Sigmoid colon (tissue), 7 donors: ENCODE results near the gene AP2S1. TPM values are rescaled to one million over a fixed set of nuclear protein-coding genes. Genes with fewer than 3 reads are reported as not detected.
A peak's percentile ranks its signal among the peaks of the same experiment; 100 is the strongest.

ENCODE experiments used
- DNase-seq: peaks from one replicate; pipeline ENCODE4 v3.0.0-alpha.2; 2019
- H3K27ac ChIP-seq, 4 donors: fragments of 200-600 bp; sonication (generic); one replicate each; pipeline ENCODE4 v1.5.1; 2016 to 2019; ENCODE audit warnings: mild to moderate bottlenecking in 1 of 4
- H3K27me3 ChIP-seq, 3 donors: fragments of 200-600 bp; sonication (generic); one replicate each; pipeline ENCODE4 v1.5.1; 2019; ENCODE audit warnings: mild to moderate bottlenecking in 1 of 3
- H3K36me3 ChIP-seq, 4 donors: fragments of 200-600 bp; sonication (generic); one replicate each; pipeline ENCODE4 v1.5.1; 2016 to 2019
- H3K4me1 ChIP-seq, 4 donors: fragments of 200-600 bp; sonication (generic); one replicate each; pipeline ENCODE4 v1.5.1; 2017 to 2019
- H3K4me3 ChIP-seq, 4 donors: fragments of 200-600 bp; sonication (generic); one replicate each; pipeline ENCODE4 v1.5.1; 2017 to 2019; ENCODE audit warnings: mild to moderate bottlenecking in 2 of 4, moderate library complexity in 1 of 4
- H3K9me3 ChIP-seq, 4 donors: fragments of 200-600 bp in 3 of 4; sonication (generic) in 3 of 4; one replicate each; pipeline versions ENCODE4 v1.5.1 to v1.6.1; 2013 to 2019
- CTCF ChIP-seq, 4 experiments: fragments of 450-650 bp in 3 of 4; fragments of 200-600 bp in 1 of 4; IDR thresholded peaks; one replicate each; pipeline ENCODE4 v1.5.1; 2016 to 2019; ENCODE audit warnings: antibody characterized with exemption in 4 of 4, mild to moderate bottlenecking in 3 of 4, moderate library complexity in 2 of 4
- EP300 ChIP-seq, 4 donors: sonication (generic); formaldehyde crosslinking; IDR thresholded peaks; one replicate each; pipeline ENCODE4 v1.6.1; 2017; ENCODE audit warnings: antibody characterized with exemption in 4 of 4
- POLR2A ChIP-seq, 2 donors: fragments of 450-650 bp; IDR thresholded peaks; one replicate each; pipeline ENCODE4 v1.6.1; 2016; ENCODE audit warnings: antibody characterized with exemption in 2 of 2, mild to moderate bottlenecking in 2 of 2, moderate library complexity in 2 of 2
- POLR2AphosphoS5 ChIP-seq, 4 donors: sonication (generic); formaldehyde crosslinking; IDR thresholded peaks; one replicate each; pipeline ENCODE4 v1.6.1; 2017; ENCODE audit warnings: antibody characterized with exemption in 4 of 4
- WGBS, 2 donors: extraction: QIAGEN DNeasy Blood & Tissue Kit; methylation state at CpG; one replicate each; pipeline ENCODE4 v1.1.7; 2013; 5-methylcytosine and 5-hydroxymethylcytosine counted together
- intact Hi-C: fragments of 100-400 bp; cut with DNase I; formaldehyde crosslinking; loops from one replicate; pipeline ENCODE4 v1.15.1; 2023
- polyA plus RNA-seq, 3 donors: library from polyadenylated mRNA; stranded (reverse); fragments of 200-250 nt; gene quantifications; one replicate each; pipeline ENCODE4 v1.2.3, GENCODE V29; 2013
- small RNA-seq, 3 donors: library from RNA; depleted of rRNA; stranded (forward); fragments of <200 nt; gene quantifications; one replicate each; pipeline ENCODE3, GENCODE V24; 2016
- total RNA-seq, 4 donors: library from RNA; depleted of rRNA; stranded (reverse); fragments of >200 nt; gene quantifications; one replicate each; pipeline ENCODE4 v1.1.0, GENCODE V29; 2016
- donor health status: healthy with polysubstance abuse.
- donor health status: Bipolar disorder and iron deficiency.
- donor health status: healthy.

Gene AP2S1
- total and polyA plus RNA-seq, 7 donors, result 52.4 to 167 (median 84.3) TPM

- intact Hi-C loops, result loop anchor here (10.0 kb wide), 1 partner anchor 45 kb away; no protein-coding TSS in a partner anchor
- DNase-seq, result no peak
- no peak for TF ChIP-seq CTCF (IDR thresholded peaks at IDR 0.05)
- no peak for TF ChIP-seq EP300 (IDR thresholded peaks at IDR 0.05)
- TF ChIP-seq POLR2A (IDR thresholded peaks at IDR 0.05), result no peak
- TF ChIP-seq POLR2AphosphoS5 (IDR thresholded peaks at IDR 0.05), result no peak
- Histone ChIP-seq H3K4me1 (peaks cover 0 to 46% (median 26%) of the 10 kb centered on the region in 4 donors), H3K36me3 (no peaks in the 10 kb centered on the region), H3K27ac (no peak overlapping the region), H3K9me3 (no peaks in the 10 kb centered on the region), H3K4me3 (no peak overlapping the region), H3K27me3 (no peaks in the 10 kb centered on the region)
- WGBS, 2 donors, result 92 to 94% methylated on average over 8 of the region's 8 CpGs
Measured at GRCh38 chr19:46789371-46789770, 61.3 kb downstream of the AP2S1 start.

- 71 to 75% methylated on average over 9 of the region's 9 CpGs for WGBS, 2 donors
- no peaks in the 10 kb centered on the region for H3K27me3 ChIP-seq
- H3K27ac ChIP-seq, result peak overlapping the region in 1 of 4 donors; percentile 39
- no peaks in the 10 kb centered on the region for H3K9me3 ChIP-seq
- intact Hi-C loops, result loop anchor here (10.0 kb wide), 1 partner anchor 46 kb away; no protein-coding TSS in a partner anchor
- TF ChIP-seq POLR2A (IDR thresholded peaks at IDR 0.05) (no peak), POLR2AphosphoS5 (IDR thresholded peaks at IDR 0.05) (no peak), CTCF (IDR thresholded peaks at IDR 0.05) (no peak), EP300 (IDR thresholded peaks at IDR 0.05) (no peak)
- H3K36me3 ChIP-seq, result no peaks in the 10 kb centered on the region
- peaks cover 0 to 50% (median 30%) of the 10 kb centered on the region in 4 donors for H3K4me1 ChIP-seq
- H3K4me3 ChIP-seq, result peak overlapping the region in 3 of 4 donors; percentile 58 to 65 (median 60)
- DNase-seq, result no peak
Measured at GRCh38 chr19:46788968-46789338, 61.7 kb downstream of the AP2S1 start.

- H3K4me1 ChIP-seq, result peaks cover 0 to 50% (median 33%) of the 10 kb centered on the region in 4 donors
Measured at GRCh38 chr19:46788262-46788967, 62.2 kb downstream of the AP2S1 start, which contains the start of gene SLC1A5. Gene SLC1A5, minus strand, starts transcription at chr19:46788594. Its CDS starts 629 bp downstream, at chr19:46787965.

More at GRCh38 chr19:46788262-46788967, 62.2 kb downstream of the AP2S1 start, which contains the start of gene SLC1A5:
- DNase-seq, result peak; percentile 98
- no peaks in the 10 kb centered on the region for H3K9me3 ChIP-seq
- peak within 1 kb of the TSS; percentile 77 to 82 (median 80) for H3K27ac ChIP-seq
- H3K4me3 ChIP-seq, result peak within 1 kb of the TSS; percentile 46 to 65 (median 59)
- H3K36me3 ChIP-seq, result no peaks in the 10 kb centered on the region
- peak; percentile 93 to 98 (median 97) for TF ChIP-seq POLR2AphosphoS5 (IDR thresholded peaks at IDR 0.05)
- peak; percentile 83 to 94 for TF ChIP-seq POLR2A (IDR thresholded peaks at IDR 0.05)
- no peak for TF ChIP-seq CTCF (IDR thresholded peaks at IDR 0.05)
- intact Hi-C loops, result loop anchor here (10.0 kb wide), 1 partner anchor 46 kb away; no protein-coding TSS in a partner anchor
- 1 to 3% methylated on average over 46 of the region's 46 CpGs for WGBS, 2 donors
- no peaks in the 10 kb centered on the region for H3K27me3 ChIP-seq

Small RNA genes lying within 50 kb of the gene (small RNA-seq; reads per million reads assigned to genes)
- 0 reads per million in 3 donors for gene AC008622.3
- 0 reads per million in 3 donors for gene HNRNPMP2

Other genes starting within 250 kb of the AP2S1 start
- 100 to 1,000 TPM; 127 to 183 (median 159) TPM for gene CALM3, start 249.5 kb downstream of the AP2S1 start, total RNA-seq
- gene CALM3, start 249.5 kb downstream of the AP2S1 start, polyA plus RNA-seq, result 100 to 1,000 TPM; 210 to 375 (median 281) TPM
- 1 to 10 TPM; 2.0 to 5.8 (median 3.5) TPM for gene PTGIR, start 225.8 kb downstream of the AP2S1 start, total RNA-seq
- gene PTGIR, start 225.8 kb downstream of the AP2S1 start, polyA plus RNA-seq, result 1 to 10 TPM in 1 of 3 donors, under 1 TPM in 1, not detected in 1; 0.60 to 4.4 TPM
- gene GNG8, start 214.6 kb downstream of the AP2S1 start, total RNA-seq, result not detected
- not detected for gene GNG8, start 214.6 kb downstream of the AP2S1 start, polyA plus RNA-seq
- gene DACT3, start 189.7 kb downstream of the AP2S1 start, total RNA-seq, result 10 to 100 TPM; 23.7 to 87.2 (median 48.6) TPM
- gene DACT3, start 189.7 kb downstream of the AP2S1 start, polyA plus RNA-seq, result 1 to 10 TPM in 2 of 3 donors, under 1 TPM in 1; 0.46 to 2.9 (median 1.8) TPM
- 10 to 100 TPM; 14.7 to 33.8 (median 16.7) TPM for gene PRKD2, start 133.7 kb downstream of the AP2S1 start, total RNA-seq
- gene PRKD2, start 133.7 kb downstream of the AP2S1 start, polyA plus RNA-seq, result 10 to 100 TPM; 18.6 to 51.7 (median 32.6) TPM
- gene FKRP, start 104.8 kb downstream of the AP2S1 start, total RNA-seq, result 10 to 100 TPM; 15.0 to 31.0 (median 15.7) TPM
- 10 to 100 TPM in 1 of 3 donors, 1 to 10 TPM in 2; 1.4 to 11.9 (median 3.6) TPM for gene FKRP, start 104.8 kb downstream of the AP2S1 start, polyA plus RNA-seq
- 10 to 100 TPM; 42.5 to 62.6 (median 49.7) TPM for gene STRN4, start 104.4 kb downstream of the AP2S1 start, total RNA-seq
- gene STRN4, start 104.4 kb downstream of the AP2S1 start, polyA plus RNA-seq, result 10 to 100 TPM; 45.0 to 63.4 (median 51.8) TPM
- 10 to 100 TPM; 21.8 to 28.8 (median 24.8) TPM for gene SLC1A5, start 62.3 kb downstream of the AP2S1 start, total RNA-seq
- 100 to 1,000 TPM in 1 of 3 donors, 10 to 100 TPM in 2; 24.7 to 122 (median 30.6) TPM for gene SLC1A5, start 62.3 kb downstream of the AP2S1 start, polyA plus RNA-seq
- 10 to 100 TPM; 33.9 to 55.7 (median 36.7) TPM for gene ARHGAP35, start 10.2 kb upstream of the AP2S1 start, total RNA-seq
- gene ARHGAP35, start 10.2 kb upstream of the AP2S1 start, polyA plus RNA-seq, result 10 to 100 TPM; 11.4 to 35.6 (median 20.3) TPM
- gene NPAS1, start 169.0 kb upstream of the AP2S1 start, total RNA-seq, result 1 to 10 TPM in 1 of 4 donors, under 1 TPM in 1, not detected in 2; 0.28 to 1.4 TPM
- under 1 TPM in 2 of 3 donors, not detected in 1; 0.77 to 0.92 TPM for gene NPAS1, start 169.0 kb upstream of the AP2S1 start, polyA plus RNA-seq
- gene TMEM160, start 197.8 kb upstream of the AP2S1 start, total RNA-seq, result 10 to 100 TPM; 19.9 to 33.2 (median 23.8) TPM
- gene TMEM160, start 197.8 kb upstream of the AP2S1 start, polyA plus RNA-seq, result 10 to 100 TPM in 1 of 3 donors, 1 to 10 TPM in 2; 3.0 to 14.5 (median 4.6) TPM